GM19372 (cell line): ENCODE measurements around the gene WASF1.

ENCODE experiments used
- ATAC-seq: cut with Tn5 transposase; IDR thresholded peaks from one replicate; pipeline ENCODE4 v1.9.1; 2021; ENCODE audit warnings: mild to moderate bottlenecking, low read depth, moderate library complexity; ENCODE audit not compliant: unreplicated experiment

Gene WASF1

GRCh38 chr6:110179406-110180227, at the start of gene WASF1:
TSS of gene WASF1 (minus strand) at chr6:110179670. CDS start at chr6:110127601, 52,069 bp downstream.
- ATAC-seq = peak; percentile 91

- no peak for ATAC-seq
These were observed 46.8 kb upstream of the WASF1 start for GRCh38 chr6:110226261-110226660.

- ATAC-seq = no peak
These were observed 42.3 kb upstream of the WASF1 start for GRCh38 chr6:110221738-110222137.

GRCh38 chr6:110217266-110217665, 37.8 kb upstream of the WASF1 start:
- ATAC-seq = no peak

GRCh38 chr6:110216140-110216539, 36.7 kb upstream of the WASF1 start:
- ATAC-seq = no peak

- no peak for ATAC-seq
These were observed 34.9 kb upstream of the WASF1 start for GRCh38 chr6:110214338-110214737.

GRCh38 chr6:110211753-110212152, 32.3 kb upstream of the WASF1 start:
- no peak for ATAC-seq

GRCh38 chr6:110207652-110208051, 28.2 kb upstream of the WASF1 start:
- no peak for ATAC-seq

- no peak for ATAC-seq
These were observed 21.8 kb upstream of the WASF1 start for GRCh38 chr6:110201151-110201884.

GRCh38 chr6:110198561-110198960, 19.1 kb upstream of the WASF1 start:
- no peak for ATAC-seq

- no peak for ATAC-seq
These were observed 17.4 kb upstream of the WASF1 start for GRCh38 chr6:110196874-110197273.

GRCh38 chr6:110195639-110196038, 16.2 kb upstream of the WASF1 start:
- ATAC-seq = no peak

- no peak for ATAC-seq
These were observed 12.0 kb upstream of the WASF1 start for GRCh38 chr6:110191477-110191876.

- no peak for ATAC-seq
These were observed 11.3 kb upstream of the WASF1 start for GRCh38 chr6:110190726-110191125.

- no peak for ATAC-seq
These were observed 9.3 kb upstream of the WASF1 start for GRCh38 chr6:110188791-110189190.

GRCh38 chr6:110185879-110186278, 6.4 kb upstream of the WASF1 start:
- peak; percentile 58 for ATAC-seq

- ATAC-seq = no peak
These were observed 3.9 kb upstream of the WASF1 start for GRCh38 chr6:110183292-110183885.

- no peak for ATAC-seq
These were observed 1.9 kb upstream of the WASF1 start for GRCh38 chr6:110181131-110182030.

GRCh38 chr6:110180228-110181008, 948 bp upstream of the WASF1 start, which contains the start of gene CDC40:
TSS of gene CDC40 (plus strand) at chr6:110180427. CDS start at chr6:110180445, 18 bp downstream.
- ATAC-seq = peak; percentile 47
